Uterus (tissue), 4 donors: ENCODE measurements around the gene RNASEH1. TPM values are rescaled to one million over a fixed set of nuclear protein-coding genes. Genes with fewer than 3 reads are reported as not detected.
"Not testable (repeated sequence)": the region's sequence is repeated elsewhere in the genome, so short reads cannot be mapped to it uniquely, and the experiment has no call there.

Experiments used
- DNase-seq, 2 donors: peaks; one replicate each; pipeline ENCODE4 v3.0.0-alpha.2; 2019 to 2020
- H3K27ac ChIP-seq, 2 donors: fragments of 200-600 bp; sonication (generic); 1 replicate in 1 of 2; 2 replicates in 1 of 2; pipeline ENCODE4 v1.5.1; 2016 to 2018
- H3K27me3 ChIP-seq, 2 donors: fragments of 200-600 bp; sonication (generic); one replicate each; pipeline ENCODE4 v1.5.1; 2018 to 2019; ENCODE audit warnings: control low read depth in 1 of 2
- H3K36me3 ChIP-seq, 2 donors: fragments of 200-600 bp; sonication (generic); one replicate each; pipeline ENCODE4 v1.5.1; 2019; ENCODE audit warnings: control low read depth in 1 of 2
- H3K4me1 ChIP-seq, 2 donors: fragments of 200-600 bp; sonication (generic); one replicate each; pipeline ENCODE4 v1.5.1; 2018 to 2019; ENCODE audit warnings: control low read depth in 1 of 2
- H3K4me3 ChIP-seq, 2 donors: fragments of 200-600 bp; sonication (generic); 1 replicate in 1 of 2; 2 replicates in 1 of 2; pipeline ENCODE4 v1.5.1; 2018 to 2019; ENCODE audit warnings: mild to moderate bottlenecking in 1 of 2
- H3K9me3 ChIP-seq, 2 donors: fragments of 200-600 bp; sonication (generic); one replicate each; pipeline ENCODE4 v1.5.1; 2019; ENCODE audit warnings: control low read depth in 1 of 2
- CTCF ChIP-seq, 4 experiments: fragments of 200-600 bp in 2 of 4; fragments of 450-650 bp in 2 of 4; sonication (generic) in 2 of 4; IDR thresholded peaks; one replicate each; pipeline ENCODE4 v1.5.1; 2016 to 2019; ENCODE audit warnings: antibody characterized with exemption in 4 of 4, mild to moderate bottlenecking in 2 of 4, moderate library complexity in 1 of 4
- POLR2A ChIP-seq, 2 donors: fragments of 450-650 bp; IDR thresholded peaks; one replicate each; pipeline ENCODE4 v1.6.1; 2016; ENCODE audit warnings: antibody characterized with exemption in 2 of 2, mild to moderate bottlenecking in 1 of 2, moderate library complexity in 1 of 2
- intact Hi-C: fragments of 100-400 bp; cut with DNase I; formaldehyde crosslinking; loops from one replicate; pipeline ENCODE4 v1.15.1; 2023; ENCODE audit warnings: low total_unique reads
- total RNA-seq, 4 donors: library from RNA; depleted of rRNA in 3 of 4; stranded (reverse); fragments of >200 nt in 3 of 4; gene quantifications; one replicate each; pipeline versions ENCODE4 v1.1.0 to v1.2.4, GENCODE V29; 2014 to 2023
- donor health status: DM: yes; HTN: yes; CAD: no.

The RNASEH1 gene
- total RNA-seq, 4 donors from 2014 or later: 4.1 to 28.6 (median 15.2) TPM

GRCh38 chr2:3574155-3574554, 16.0 kb upstream of the RNASEH1 start:
- DNase-seq: no peak
- no peak overlapping the region for H3K27ac ChIP-seq
- H3K36me3 ChIP-seq: no peaks in the 10 kb centered on the region
- peaks cover 0 to 7% of the 10 kb centered on the region in 2 donors for H3K4me1 ChIP-seq
- intact Hi-C loops: no loop called here
- no peak overlapping the region for H3K4me3 ChIP-seq
- H3K9me3 ChIP-seq: no peaks in the 10 kb centered on the region
- no peaks in the 10 kb centered on the region for H3K27me3 ChIP-seq
- TF ChIP-seq POLR2A (IDR thresholded peaks at IDR 0.05): no peak
- no peak for TF ChIP-seq CTCF (IDR thresholded peaks at IDR 0.05)

- DNase-seq: no peak
- no peaks in the 10 kb centered on the region for H3K36me3 ChIP-seq
- no peak overlapping the region for H3K4me3 ChIP-seq
- no peak for TF ChIP-seq POLR2A (IDR thresholded peaks at IDR 0.05)
- TF ChIP-seq CTCF (IDR thresholded peaks at IDR 0.05): no peak
- peaks cover 0 to 3% of the 10 kb centered on the region in 2 donors for H3K4me1 ChIP-seq
- intact Hi-C loops: no loop called here
- H3K9me3 ChIP-seq: no peaks in the 10 kb centered on the region
- no peaks in the 10 kb centered on the region for H3K27me3 ChIP-seq
- H3K27ac ChIP-seq: no peak overlapping the region
Measured at GRCh38 chr2:3572620-3573019, 14.5 kb upstream of the RNASEH1 start.

GRCh38 chr2:3571284-3571683, 13.2 kb upstream of the RNASEH1 start:
- Histone ChIP-seq H3K36me3 (no peaks in the 10 kb centered on the region), H3K9me3 (no peaks in the 10 kb centered on the region), H3K4me1 (no peaks in the 10 kb centered on the region), H3K4me3 (no peak overlapping the region), H3K27ac (no peak overlapping the region), H3K27me3 (no peaks in the 10 kb centered on the region)
- intact Hi-C loops: no loop called here
- TF ChIP-seq POLR2A (IDR thresholded peaks at IDR 0.05) (no peak), CTCF (IDR thresholded peaks at IDR 0.05) (no peak)
- no peak for DNase-seq

GRCh38 chr2:3569656-3570055, 11.5 kb upstream of the RNASEH1 start:
- H3K27me3 ChIP-seq, H3K27ac ChIP-seq, H3K4me3 ChIP-seq, DNase-seq, H3K36me3 ChIP-seq, H3K4me1 ChIP-seq, H3K9me3 ChIP-seq, intact Hi-C loops: not testable (repeated sequence)

- H3K9me3 ChIP-seq: no peaks in the 10 kb centered on the region
- no peaks in the 10 kb centered on the region for H3K4me1 ChIP-seq
- no peaks in the 10 kb centered on the region for H3K36me3 ChIP-seq
- intact Hi-C loops: no loop called here
- DNase-seq: no peak
- H3K27me3 ChIP-seq: no peaks in the 10 kb centered on the region
- H3K4me3 ChIP-seq: no peak overlapping the region
- H3K27ac ChIP-seq: no peak overlapping the region
- no peak for TF ChIP-seq POLR2A (IDR thresholded peaks at IDR 0.05)
- no peak for TF ChIP-seq CTCF (IDR thresholded peaks at IDR 0.05)
Measured at GRCh38 chr2:3566806-3567205, 8.7 kb upstream of the RNASEH1 start.

GRCh38 chr2:3565117-3565516, 7.0 kb upstream of the RNASEH1 start:
- intact Hi-C loops: no loop called here
- no peak for TF ChIP-seq POLR2A (IDR thresholded peaks at IDR 0.05)
- no peak for TF ChIP-seq CTCF (IDR thresholded peaks at IDR 0.05)

More at GRCh38 chr2:3565117-3565516, 7.0 kb upstream of the RNASEH1 start:
- Histone ChIP-seq H3K4me3 (no peak overlapping the region), H3K27ac (no peak overlapping the region), H3K36me3 (no peaks in the 10 kb centered on the region), H3K27me3 (no peaks in the 10 kb centered on the region), H3K9me3 (no peaks in the 10 kb centered on the region), H3K4me1 (no peaks in the 10 kb centered on the region)
- no peak for DNase-seq
